Measurements from ENCODE around the gene TMEM132D.

The TMEM132D gene

DNA sequence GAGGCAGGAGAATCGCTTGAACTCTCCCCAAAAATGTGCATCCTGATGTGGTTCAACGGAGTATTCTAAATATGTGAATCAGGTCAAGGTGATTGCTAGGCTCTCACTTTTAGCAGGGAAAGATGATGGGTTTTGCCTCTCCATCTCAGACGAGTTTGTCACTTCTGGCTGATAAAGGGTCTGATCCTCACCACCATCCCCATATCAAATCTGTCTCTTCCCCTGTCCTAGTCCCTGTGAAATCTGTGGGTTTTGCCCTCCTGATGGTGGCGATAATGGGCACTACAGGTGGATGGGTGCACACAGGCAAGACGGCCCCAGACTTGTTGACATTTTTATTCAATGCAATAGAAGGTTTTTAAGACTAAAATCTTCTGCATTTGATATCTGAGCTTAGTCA lies 665.9 kb downstream of the TMEM132D start:
- no peak overlapping the region for H3K9ac ChIP-seq (ENCODE audit: low read depth, low read length)
- H3K9me3 ChIP-seq (ENCODE audit: control insufficient read depth, insufficient read depth, low read length): no peaks in the 10 kb centered on the region
- no peaks in the 10 kb centered on the region for H3K4me1 ChIP-seq (ENCODE audit: control insufficient read depth, insufficient read depth, low read length)
- no peak overlapping the region for H3K4me3 ChIP-seq (ENCODE audit: low read depth, low read length)
- H3K36me3 ChIP-seq (ENCODE audit: control insufficient read depth, insufficient read depth, low read length): no peaks in the 10 kb centered on the region
- no peaks in the 10 kb centered on the region for H3K27me3 ChIP-seq (ENCODE audit: control insufficient read depth, insufficient read depth, low read length)

GRCh38 chr12:129234209-129234608 lies 669.6 kb downstream of the TMEM132D start:
- Histone ChIP-seq H3K9me3 (ENCODE audit: control insufficient read depth, insufficient read depth, low read length) (no peaks in the 10 kb centered on the region), H3K4me3 (ENCODE audit: low read depth, low read length) (no peak overlapping the region), H3K27me3 (ENCODE audit: control insufficient read depth, insufficient read depth, low read length) (no peaks in the 10 kb centered on the region), H3K4me1 (ENCODE audit: control insufficient read depth, insufficient read depth, low read length) (no peaks in the 10 kb centered on the region), H3K36me3 (ENCODE audit: control insufficient read depth, insufficient read depth, low read length) (no peaks in the 10 kb centered on the region), H3K9ac (ENCODE audit: low read depth, low read length) (no peak overlapping the region)

- Histone ChIP-seq H3K36me3 (ENCODE audit: control insufficient read depth, insufficient read depth, low read length) (no peaks in the 10 kb centered on the region), H3K4me1 (ENCODE audit: control insufficient read depth, insufficient read depth, low read length) (no peaks in the 10 kb centered on the region), H3K9ac (ENCODE audit: low read depth, low read length) (no peak overlapping the region), H3K27me3 (ENCODE audit: control insufficient read depth, insufficient read depth, low read length) (no peaks in the 10 kb centered on the region), H3K4me3 (ENCODE audit: low read depth, low read length) (no peak overlapping the region), H3K9me3 (ENCODE audit: control insufficient read depth, insufficient read depth, low read length) (no peaks in the 10 kb centered on the region)
Measured at GRCh38 chr12:129231491-129231890, 672.3 kb downstream of the TMEM132D start.

DNA sequence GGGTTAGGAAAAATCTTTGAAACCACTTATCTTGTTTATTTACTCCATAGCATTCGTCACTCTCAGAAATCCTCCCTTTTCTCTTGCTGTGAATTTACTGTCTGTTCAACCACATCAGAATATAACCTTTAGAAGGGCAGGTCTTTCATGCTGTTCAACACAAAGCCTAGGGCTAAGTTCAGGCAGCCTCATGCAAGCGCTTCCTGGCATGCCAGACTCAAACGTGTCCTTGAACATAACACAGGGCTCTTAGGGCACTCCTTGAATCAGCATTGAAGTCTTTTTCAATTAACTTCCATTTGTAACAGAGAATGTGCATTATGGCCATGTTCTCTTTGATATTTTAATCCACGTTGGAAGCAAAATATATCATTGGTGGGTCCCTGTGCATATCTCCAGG lies 672.8 kb downstream of the TMEM132D start:
- Histone ChIP-seq H3K9ac (ENCODE audit: low read depth, low read length) (no peak overlapping the region), H3K36me3 (ENCODE audit: control insufficient read depth, insufficient read depth, low read length) (no peaks in the 10 kb centered on the region), H3K4me3 (ENCODE audit: low read depth, low read length) (no peak overlapping the region), H3K27me3 (ENCODE audit: control insufficient read depth, insufficient read depth, low read length) (no peaks in the 10 kb centered on the region), H3K4me1 (ENCODE audit: control insufficient read depth, insufficient read depth, low read length) (no peaks in the 10 kb centered on the region), H3K9me3 (ENCODE audit: control insufficient read depth, insufficient read depth, low read length) (no peaks in the 10 kb centered on the region)

DNA sequence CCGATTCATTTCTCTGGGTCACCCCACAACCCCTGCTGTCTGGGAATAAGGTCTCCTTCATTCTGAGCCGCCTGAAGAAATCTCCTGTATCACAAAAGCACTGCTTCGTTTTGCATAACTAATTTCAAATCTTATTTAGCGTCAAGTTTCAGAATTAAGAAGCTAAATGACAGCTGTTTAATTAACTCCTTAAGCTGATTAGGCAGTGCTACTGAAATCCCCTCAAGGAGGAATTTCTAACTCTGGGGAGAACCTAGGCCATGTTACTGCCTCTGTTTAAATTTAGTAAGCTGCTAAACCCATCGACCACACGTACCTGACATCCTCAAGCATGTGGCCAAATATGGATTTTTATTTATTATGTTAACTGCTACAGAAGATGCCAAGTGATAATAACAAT lies 677.0 kb downstream of the TMEM132D start:
- no peaks in the 10 kb centered on the region for H3K27me3 ChIP-seq (ENCODE audit: control insufficient read depth, insufficient read depth, low read length)
- no peak overlapping the region for H3K9ac ChIP-seq (ENCODE audit: low read depth, low read length)
- no peaks in the 10 kb centered on the region for H3K4me1 ChIP-seq (ENCODE audit: control insufficient read depth, insufficient read depth, low read length)
- H3K4me3 ChIP-seq (ENCODE audit: low read depth, low read length): no peak overlapping the region
- H3K9me3 ChIP-seq (ENCODE audit: control insufficient read depth, insufficient read depth, low read length): no peaks in the 10 kb centered on the region
- no peaks in the 10 kb centered on the region for H3K36me3 ChIP-seq (ENCODE audit: control insufficient read depth, insufficient read depth, low read length)

DNA sequence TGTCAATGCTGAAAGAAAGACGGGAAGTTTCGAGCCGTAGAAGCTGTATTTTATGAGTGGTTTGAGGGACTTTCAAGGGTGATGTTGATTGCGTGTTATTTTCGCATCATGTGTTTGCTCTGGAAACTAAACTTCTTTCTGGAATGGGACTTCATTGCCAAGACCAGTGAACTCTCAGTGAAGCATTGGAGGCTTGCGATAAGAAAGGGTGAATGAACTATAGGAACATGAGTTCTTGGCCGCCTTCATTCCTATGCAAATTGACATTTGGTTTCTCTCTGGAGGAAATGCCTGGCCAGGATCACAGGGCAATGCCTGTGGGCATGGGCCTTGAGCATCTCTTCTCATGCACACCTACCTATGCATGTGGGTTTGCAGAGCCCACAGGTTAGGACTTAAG lies 677.8 kb downstream of the TMEM132D start:
- Histone ChIP-seq H3K4me3 (ENCODE audit: low read depth, low read length) (no peak overlapping the region), H3K4me1 (ENCODE audit: control insufficient read depth, insufficient read depth, low read length) (no peaks in the 10 kb centered on the region), H3K9me3 (ENCODE audit: control insufficient read depth, insufficient read depth, low read length) (no peaks in the 10 kb centered on the region), H3K27me3 (ENCODE audit: control insufficient read depth, insufficient read depth, low read length) (no peaks in the 10 kb centered on the region), H3K9ac (ENCODE audit: low read depth, low read length) (no peak overlapping the region), H3K36me3 (ENCODE audit: control insufficient read depth, insufficient read depth, low read length) (no peaks in the 10 kb centered on the region)

- no peak overlapping the region for H3K9ac ChIP-seq (ENCODE audit: low read depth, low read length)
- H3K9me3 ChIP-seq (ENCODE audit: control insufficient read depth, insufficient read depth, low read length): no peaks in the 10 kb centered on the region
Measured at GRCh38 chr12:129215556-129215955, 688.3 kb downstream of the TMEM132D start.

GRCh38 chr12:129213551-129213950 lies 690.3 kb downstream of the TMEM132D start:
- H3K27me3 ChIP-seq (ENCODE audit: control insufficient read depth, insufficient read depth, low read length): no peaks in the 10 kb centered on the region
- H3K9me3 ChIP-seq (ENCODE audit: control insufficient read depth, insufficient read depth, low read length): no peaks in the 10 kb centered on the region
- H3K9ac ChIP-seq (ENCODE audit: low read depth, low read length): no peak overlapping the region
- no peak overlapping the region for H3K4me3 ChIP-seq (ENCODE audit: low read depth, low read length)
- H3K36me3 ChIP-seq (ENCODE audit: control insufficient read depth, insufficient read depth, low read length): no peaks in the 10 kb centered on the region
- H3K4me1 ChIP-seq (ENCODE audit: control insufficient read depth, insufficient read depth, low read length): no peaks in the 10 kb centered on the region

More at GRCh38 chr12:129215556-129215955, 688.3 kb downstream of the TMEM132D start:
- no peak overlapping the region for H3K4me3 ChIP-seq (ENCODE audit: low read depth, low read length)
- no peaks in the 10 kb centered on the region for H3K4me1 ChIP-seq (ENCODE audit: control insufficient read depth, insufficient read depth, low read length)
- H3K36me3 ChIP-seq (ENCODE audit: control insufficient read depth, insufficient read depth, low read length): no peaks in the 10 kb centered on the region
- H3K27me3 ChIP-seq (ENCODE audit: control insufficient read depth, insufficient read depth, low read length): no peaks in the 10 kb centered on the region

GRCh38 chr12:129211862-129212630 lies 691.8 kb downstream of the TMEM132D start:
- Histone ChIP-seq H3K9ac (ENCODE audit: low read depth, low read length) (no peak overlapping the region), H3K27me3 (ENCODE audit: control insufficient read depth, insufficient read depth, low read length) (no peaks in the 10 kb centered on the region), H3K4me3 (ENCODE audit: low read depth, low read length) (no peak overlapping the region), H3K36me3 (ENCODE audit: control insufficient read depth, insufficient read depth, low read length) (no peaks in the 10 kb centered on the region), H3K4me1 (ENCODE audit: control insufficient read depth, insufficient read depth, low read length) (no peaks in the 10 kb centered on the region), H3K9me3 (ENCODE audit: control insufficient read depth, insufficient read depth, low read length) (no peaks in the 10 kb centered on the region)

DNA sequence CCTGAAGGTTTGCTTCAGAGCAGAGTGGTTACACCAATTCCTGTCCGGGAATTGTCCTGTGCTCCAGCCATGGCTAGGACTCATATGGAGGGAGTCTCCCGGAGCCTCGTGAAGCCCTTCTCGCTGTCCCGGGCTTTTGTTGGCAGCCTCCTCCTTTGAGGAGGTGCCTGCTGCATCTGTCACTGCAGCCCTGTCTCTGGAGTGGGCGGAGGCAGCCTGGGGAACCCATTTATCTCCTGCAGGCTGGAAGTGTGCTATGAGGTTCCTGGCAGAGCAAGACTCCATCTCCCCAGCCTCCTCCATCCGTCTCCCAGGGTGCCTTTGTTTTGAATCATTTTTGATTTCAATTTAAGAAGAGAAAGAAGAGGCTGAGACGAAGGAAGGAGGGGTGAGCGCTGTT lies 695.3 kb downstream of the TMEM132D start:
- H3K36me3 ChIP-seq (ENCODE audit: control insufficient read depth, insufficient read depth, low read length): no peaks in the 10 kb centered on the region
- no peaks in the 10 kb centered on the region for H3K9me3 ChIP-seq (ENCODE audit: control insufficient read depth, insufficient read depth, low read length)
- no peak overlapping the region for H3K9ac ChIP-seq (ENCODE audit: low read depth, low read length)
- H3K4me3 ChIP-seq (ENCODE audit: low read depth, low read length): no peak overlapping the region
- H3K27me3 ChIP-seq (ENCODE audit: control insufficient read depth, insufficient read depth, low read length): no peaks in the 10 kb centered on the region
- H3K4me1 ChIP-seq (ENCODE audit: control insufficient read depth, insufficient read depth, low read length): no peaks in the 10 kb centered on the region

DNA sequence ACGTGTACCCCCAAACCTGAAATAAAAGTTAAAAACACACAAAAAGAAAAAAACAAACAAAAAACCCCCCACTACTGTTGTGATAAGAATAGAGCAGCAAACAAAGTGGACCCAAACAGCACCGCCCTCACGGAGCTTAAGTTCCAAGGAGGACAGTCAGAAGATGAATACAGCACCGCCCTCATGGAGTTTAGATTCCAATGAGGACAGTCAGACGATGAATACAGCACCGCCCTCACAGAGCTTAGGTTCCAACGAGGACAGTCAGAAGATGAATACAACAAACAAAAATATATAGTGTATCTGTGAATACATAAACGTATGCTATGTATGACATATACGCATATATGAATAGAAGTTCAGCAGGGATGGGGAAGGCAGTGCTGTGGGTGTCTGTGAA lies 696.7 kb downstream of the TMEM132D start:
- no peak overlapping the region for H3K4me3 ChIP-seq (ENCODE audit: low read depth, low read length)
- no peak overlapping the region for H3K9ac ChIP-seq (ENCODE audit: low read depth, low read length)
- H3K27me3 ChIP-seq (ENCODE audit: control insufficient read depth, insufficient read depth, low read length): no peaks in the 10 kb centered on the region
- no peaks in the 10 kb centered on the region for H3K9me3 ChIP-seq (ENCODE audit: control insufficient read depth, insufficient read depth, low read length)
- no peaks in the 10 kb centered on the region for H3K4me1 ChIP-seq (ENCODE audit: control insufficient read depth, insufficient read depth, low read length)
- no peaks in the 10 kb centered on the region for H3K36me3 ChIP-seq (ENCODE audit: control insufficient read depth, insufficient read depth, low read length)

- no peaks in the 10 kb centered on the region for H3K9me3 ChIP-seq (ENCODE audit: control insufficient read depth, insufficient read depth, low read length)
- no peak overlapping the region for H3K4me3 ChIP-seq (ENCODE audit: low read depth, low read length)
- no peaks in the 10 kb centered on the region for H3K36me3 ChIP-seq (ENCODE audit: control insufficient read depth, insufficient read depth, low read length)
- no peaks in the 10 kb centered on the region for H3K27me3 ChIP-seq (ENCODE audit: control insufficient read depth, insufficient read depth, low read length)
- H3K9ac ChIP-seq (ENCODE audit: low read depth, low read length): no peak overlapping the region
- peaks cover 2% of the 10 kb centered on the region for H3K4me1 ChIP-seq (ENCODE audit: control insufficient read depth, insufficient read depth, low read length)
Measured at GRCh38 chr12:129203456-129203855, 700.4 kb downstream of the TMEM132D start.

Data from iPS-15b (cell line).